ENCODE measurements around the gene MCF2L. TPM values are rescaled to one million over a fixed set of nuclear protein-coding genes. Genes with fewer than 3 reads are reported as not detected.

MCF2L gene
- total RNA-seq, 1 donor from 2014 or later: 69.7 TPM

GRCh38 chr13:112965573-112966115 lies 3.4 kb upstream of the MCF2L start:
- DNase-seq: no peak
- intact Hi-C loops (cut with DNase I): no loop called here
- TF ChIP-seq CTCF (IDR thresholded peaks at IDR 0.05): no peak
- Histone ChIP-seq H3K4me3 (no peak overlapping the region), H3K9me3 (no peaks in the 10 kb centered on the region), H3K4me1 (peaks cover 19% of the 10 kb centered on the region), H3K36me3 (no peaks in the 10 kb centered on the region), H3K27ac (peak overlapping the region; percentile 36), H3K27me3 (peaks cover 11% of the 10 kb centered on the region)
- no peak for ATAC-seq

- H3K9me3 ChIP-seq: no peaks in the 10 kb centered on the region
- H3K27me3 ChIP-seq: peaks cover 14% of the 10 kb centered on the region
- peak; percentile 54 for DNase-seq
These were observed 2.2 kb upstream of the MCF2L start for GRCh38 chr13:112966776-112967175.

GRCh38 chr13:112967686-112968379 lies 1.2 kb upstream of the MCF2L start:
- H3K4me1 ChIP-seq: peaks cover 19% of the 10 kb centered on the region
- peak overlapping the region; percentile 56 for H3K4me3 ChIP-seq
- peaks cover 14% of the 10 kb centered on the region for H3K27me3 ChIP-seq
- ATAC-seq (no peak), DNase-seq (peak; percentile 36)
- H3K27ac ChIP-seq: peak overlapping the region; percentile 80
- H3K36me3 ChIP-seq: no peaks in the 10 kb centered on the region
- no peaks in the 10 kb centered on the region for H3K9me3 ChIP-seq
- TF ChIP-seq CTCF (IDR thresholded peaks at IDR 0.05): no peak
- intact Hi-C loops (cut with DNase I): no loop called here

More at GRCh38 chr13:112966776-112967175, 2.2 kb upstream of the MCF2L start:
- H3K4me1 ChIP-seq: peaks cover 19% of the 10 kb centered on the region
- TF ChIP-seq CTCF (IDR thresholded peaks at IDR 0.05): no peak
- no peak overlapping the region for H3K27ac ChIP-seq
- ATAC-seq: no peak
- intact Hi-C loops (cut with DNase I): no loop called here
- no peaks in the 10 kb centered on the region for H3K36me3 ChIP-seq
- H3K4me3 ChIP-seq: no peak overlapping the region

GRCh38 chr13:112968380-112968909 lies 569 bp upstream of the MCF2L start:
- Histone ChIP-seq H3K4me1 (peaks cover 19% of the 10 kb centered on the region), H3K9me3 (no peaks in the 10 kb centered on the region), H3K36me3 (no peaks in the 10 kb centered on the region), H3K4me3 (peak overlapping the region; percentile 56), H3K27me3 (peaks cover 14% of the 10 kb centered on the region), H3K27ac (peak overlapping the region; percentile 80)
- intact Hi-C loops (cut with DNase I): no loop called here
- peak; percentile 77 for ATAC-seq
- peak; percentile 85 for DNase-seq
- TF ChIP-seq CTCF (IDR thresholded peaks at IDR 0.05): no peak

GRCh38 chr13:112969692-112970338 lies 801 bp downstream of the MCF2L start:
- H3K4me3 ChIP-seq: peak overlapping the region; percentile 56
- TF ChIP-seq CTCF (IDR thresholded peaks at IDR 0.05): no peak
- H3K9me3 ChIP-seq: no peaks in the 10 kb centered on the region
- H3K4me1 ChIP-seq: peaks cover 19% of the 10 kb centered on the region
- H3K27me3 ChIP-seq: peaks cover 14% of the 10 kb centered on the region
- intact Hi-C loops (cut with DNase I): no loop called here
- H3K36me3 ChIP-seq: no peaks in the 10 kb centered on the region
- ATAC-seq: no peak
- H3K27ac ChIP-seq: peak overlapping the region; percentile 17
- DNase-seq: no peak
